ENCODE measurements around the gene TNFSF13.

Gene TNFSF13

GRCh38 chr17:7558544-7559319 is at the start of gene TNFSF13:
Gene TNFSF13 (plus strand): TSS chr17:7558750. CDS start chr17:7559040, 290 bp downstream.
- no peak for DNase-seq (ENCODE audit: low read depth)

GRCh38 chr17:7508846-7509245 is 49.7 kb upstream of the TNFSF13 start:
- no peak for DNase-seq (ENCODE audit: low read depth)

GRCh38 chr17:7509937-7510336 is 48.6 kb upstream of the TNFSF13 start:
- no peak for DNase-seq (ENCODE audit: low read depth)

- DNase-seq (ENCODE audit: low read depth) = no peak
Observed at GRCh38 chr17:7511108-7511507, 47.4 kb upstream of the TNFSF13 start.

GRCh38 chr17:7512105-7512504 is 46.4 kb upstream of the TNFSF13 start:
- DNase-seq (ENCODE audit: low read depth) = no peak

- DNase-seq (ENCODE audit: low read depth) = no peak
Observed at GRCh38 chr17:7512824-7513540, 45.6 kb upstream of the TNFSF13 start.

GRCh38 chr17:7513850-7514419 is 44.6 kb upstream of the TNFSF13 start:
- DNase-seq (ENCODE audit: low read depth) = no peak

- DNase-seq (ENCODE audit: low read depth) = no peak
Observed at GRCh38 chr17:7515911-7516610, 42.5 kb upstream of the TNFSF13 start.

GRCh38 chr17:7523033-7523432 is 35.5 kb upstream of the TNFSF13 start:
- no peak for DNase-seq (ENCODE audit: low read depth)

GRCh38 chr17:7528842-7529241 is 29.7 kb upstream of the TNFSF13 start:
- DNase-seq (ENCODE audit: low read depth) = no peak

GRCh38 chr17:7530023-7530900 is 28.3 kb upstream of the TNFSF13 start:
- DNase-seq (ENCODE audit: low read depth) = no peak

GRCh38 chr17:7538050-7538449 is 20.5 kb upstream of the TNFSF13 start:
- no peak for DNase-seq (ENCODE audit: low read depth)

- DNase-seq (ENCODE audit: low read depth) = no peak
Observed at GRCh38 chr17:7538891-7539545, 19.5 kb upstream of the TNFSF13 start.

GRCh38 chr17:7541074-7541621 is 17.4 kb upstream of the TNFSF13 start:
- no peak for DNase-seq (ENCODE audit: low read depth)

GRCh38 chr17:7544911-7545310 is 13.6 kb upstream of the TNFSF13 start:
- no peak for DNase-seq (ENCODE audit: low read depth)

GRCh38 chr17:7548585-7549400 is 9.8 kb upstream of the TNFSF13 start, which contains the start of gene TNFSF12:
Gene TNFSF12 (plus strand): TSS chr17:7549058. CDS start chr17:7549154, 96 bp downstream.
- peak; percentile 32 for DNase-seq (ENCODE audit: low read depth)

- no peak for DNase-seq (ENCODE audit: low read depth)
Observed at GRCh38 chr17:7549401-7550055, 9.0 kb upstream of the TNFSF13 start.

- DNase-seq (ENCODE audit: low read depth) = no peak
Observed at GRCh38 chr17:7550344-7550743, 8.2 kb upstream of the TNFSF13 start.

GRCh38 chr17:7551396-7551795 is 7.2 kb upstream of the TNFSF13 start:
- no peak for DNase-seq (ENCODE audit: low read depth)
